T-helper 9 cell (primary cell): Measurements from ENCODE around the gene C16orf54.
"Not testable (repeated sequence)": the region's sequence is repeated elsewhere in the genome, so short reads cannot be mapped to it uniquely, and the experiment has no call there.

ENCODE experiments used
- DNase-seq: peaks from one replicate; pipeline ENCODE4 v3.0.0-alpha.2; 2020

The C16orf54 gene

DNA sequence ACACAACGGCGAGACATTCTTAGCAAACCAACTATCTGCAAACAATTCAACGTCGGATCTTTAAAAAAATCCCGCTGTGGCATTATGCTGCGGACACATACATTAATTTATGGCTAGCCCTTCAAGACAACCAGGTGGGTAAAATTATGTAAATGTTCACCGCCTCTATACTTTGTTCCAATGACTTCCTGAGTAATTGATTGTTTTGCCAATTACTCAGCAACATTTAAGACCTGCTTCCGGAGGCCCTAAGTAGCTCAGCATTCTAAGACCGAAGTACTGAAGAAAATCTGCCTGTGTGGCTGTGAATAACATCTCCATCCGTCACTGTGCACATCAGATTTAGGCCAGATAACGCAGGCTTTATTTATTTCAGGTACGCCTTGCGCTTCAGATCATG lies 43.5 kb downstream of the C16orf54 start:
- peak; percentile 10 for DNase-seq

DNA sequence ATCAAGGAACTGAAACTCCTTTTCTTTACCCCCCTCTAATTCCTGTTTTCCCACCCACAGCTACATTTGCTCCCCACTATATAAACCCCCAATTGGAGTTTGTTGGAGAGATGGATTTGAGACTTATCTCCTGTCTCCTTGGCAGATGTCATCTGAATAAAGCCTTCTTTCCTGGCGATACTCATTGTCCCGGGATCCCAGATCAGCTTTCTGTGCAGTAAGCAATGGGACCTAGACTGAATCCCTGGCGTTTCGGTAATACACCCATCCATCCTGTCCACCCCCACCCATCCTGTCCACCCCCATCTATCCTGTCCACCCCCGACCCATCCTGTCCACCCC lies 44.6 kb downstream of the C16orf54 start:
- no peak for DNase-seq

DNA sequence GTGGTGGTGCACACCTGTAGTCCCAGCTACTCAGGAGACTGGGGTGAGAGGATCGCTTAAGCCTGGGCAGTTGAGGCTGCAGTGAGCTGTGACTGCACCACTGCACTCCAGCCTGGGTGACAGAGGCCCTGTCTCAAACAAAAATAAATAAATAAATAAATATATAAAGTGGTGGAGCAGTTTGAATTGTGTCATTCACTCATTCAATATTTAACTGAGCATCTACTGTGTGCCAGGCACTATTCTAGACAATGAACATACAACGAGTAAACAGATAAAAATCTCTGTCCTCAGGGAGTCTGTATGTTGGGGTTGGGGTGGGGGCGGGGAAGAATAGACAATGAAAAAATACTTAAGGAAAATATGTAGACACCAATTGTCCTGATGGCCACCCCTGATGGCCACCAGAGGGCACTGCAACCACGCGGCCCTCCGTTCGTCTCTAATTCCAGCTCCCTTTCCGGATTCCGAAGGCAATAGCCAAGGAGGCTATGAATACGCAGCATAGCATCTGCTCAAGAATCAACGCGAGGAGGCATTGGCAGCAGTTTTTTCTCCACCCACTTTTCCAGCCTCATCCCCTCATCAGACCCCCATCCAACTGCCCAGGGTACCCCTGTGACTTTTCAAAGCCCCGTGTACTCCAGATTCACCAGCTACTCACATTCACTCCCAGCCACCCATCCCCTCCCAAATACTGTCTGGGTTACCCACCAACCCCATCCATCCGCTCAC lies 45.4 kb downstream of the C16orf54 start:
- DNase-seq = peak; percentile 67

DNA sequence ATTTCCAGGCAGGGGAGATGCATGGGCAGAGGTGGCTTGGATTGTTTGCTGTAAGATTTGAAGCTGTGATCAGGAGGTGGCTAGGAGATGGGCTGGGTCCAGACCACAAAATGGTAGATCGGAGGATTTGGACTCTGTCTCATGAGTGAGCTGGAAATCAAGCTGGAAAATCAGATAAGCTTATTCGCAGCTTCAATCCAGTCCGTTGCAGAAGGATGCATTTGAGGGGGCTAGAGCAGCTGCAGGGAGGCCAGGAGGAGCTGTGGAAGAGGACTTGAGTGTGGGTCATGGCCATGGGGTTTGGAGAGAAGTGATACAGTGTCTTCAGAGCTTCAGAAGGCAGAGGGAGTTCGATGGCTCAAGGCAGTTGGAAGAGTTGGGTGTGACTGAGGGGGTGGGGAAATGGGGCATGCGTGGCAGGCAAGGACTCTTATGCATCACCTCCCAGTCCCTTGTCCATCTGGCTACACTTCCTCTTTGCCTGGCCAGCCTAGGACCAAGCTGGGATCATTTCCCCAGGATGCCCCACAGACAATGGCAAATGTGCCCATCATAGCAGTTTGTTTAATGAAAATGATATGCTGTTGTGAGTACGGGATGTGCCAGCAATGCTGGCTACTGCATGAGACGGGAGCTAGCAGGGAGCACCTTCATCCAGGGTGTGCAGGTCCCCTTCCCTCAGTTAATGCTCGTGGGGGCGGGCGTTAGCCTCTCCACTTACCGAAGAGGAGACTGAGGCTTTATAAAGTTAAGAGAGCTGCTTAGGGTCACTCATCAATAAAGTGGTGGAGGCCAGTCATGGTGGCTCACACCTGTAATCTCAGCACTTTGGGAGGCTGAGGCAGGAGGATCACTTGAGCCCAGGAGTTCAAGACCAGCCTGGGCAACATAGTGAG lies 46.2 kb downstream of the C16orf54 start:
- no peak for DNase-seq

DNA sequence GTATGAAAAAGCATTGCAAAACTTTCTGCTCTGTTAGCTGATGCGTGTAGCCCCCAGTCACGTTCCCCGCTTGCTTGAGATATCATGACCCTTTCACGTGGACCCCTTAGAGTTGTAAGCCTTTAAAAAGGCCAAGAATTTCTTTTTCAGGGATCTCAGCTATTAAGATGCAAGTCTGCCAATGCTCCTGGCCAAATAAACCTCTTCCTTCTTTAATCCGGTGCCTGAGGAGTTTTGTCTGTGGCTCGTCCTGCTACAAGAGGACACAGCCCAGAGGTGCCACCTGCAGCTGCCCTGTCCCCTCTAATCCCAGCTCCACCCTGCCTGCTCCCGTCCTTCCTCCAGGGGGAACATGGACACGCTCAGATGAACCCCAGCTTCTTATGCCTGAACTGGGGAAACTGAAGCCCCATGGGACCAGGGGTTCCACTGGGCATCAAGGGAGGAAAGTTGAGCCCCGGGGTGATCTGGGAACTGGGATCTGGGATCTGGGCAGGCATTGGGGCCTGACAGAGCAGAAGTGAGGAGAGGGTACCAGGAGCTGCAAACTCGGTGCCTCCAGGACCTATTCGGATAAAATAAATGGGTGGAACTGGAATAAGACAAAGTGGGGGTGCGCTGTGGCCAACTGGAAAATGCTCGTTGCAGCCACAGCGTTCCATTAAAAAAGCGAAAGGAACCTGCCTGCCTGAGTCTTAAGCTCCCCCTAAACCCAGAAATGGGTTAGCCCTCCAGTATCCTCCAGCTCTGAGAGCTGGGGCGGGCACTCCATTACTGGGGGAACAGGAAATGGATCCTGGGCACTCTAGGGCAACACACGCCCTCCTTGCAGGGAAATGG lies 47.1 kb downstream of the C16orf54 start:
- no peak for DNase-seq

DNA sequence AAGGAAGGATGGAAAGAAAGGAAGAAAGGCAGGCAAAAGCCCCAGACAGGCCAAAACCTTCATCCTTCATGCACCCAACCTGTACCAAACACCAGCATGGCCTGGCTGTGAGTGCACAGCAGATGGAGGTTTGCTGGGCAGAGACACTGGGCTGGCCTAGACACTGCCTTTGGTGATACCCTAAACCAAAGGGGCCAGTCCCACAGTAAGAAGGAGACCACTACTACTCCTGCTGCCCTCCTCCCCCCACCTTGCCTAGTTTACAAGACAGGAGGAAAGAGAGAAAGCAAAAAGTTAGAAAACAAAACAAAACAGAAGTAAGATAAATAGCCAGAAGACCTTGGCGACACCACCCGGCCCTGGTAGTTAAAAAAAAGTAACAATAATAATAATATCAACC lies 47.7 kb downstream of the C16orf54 start:
- DNase-seq = no peak

DNA sequence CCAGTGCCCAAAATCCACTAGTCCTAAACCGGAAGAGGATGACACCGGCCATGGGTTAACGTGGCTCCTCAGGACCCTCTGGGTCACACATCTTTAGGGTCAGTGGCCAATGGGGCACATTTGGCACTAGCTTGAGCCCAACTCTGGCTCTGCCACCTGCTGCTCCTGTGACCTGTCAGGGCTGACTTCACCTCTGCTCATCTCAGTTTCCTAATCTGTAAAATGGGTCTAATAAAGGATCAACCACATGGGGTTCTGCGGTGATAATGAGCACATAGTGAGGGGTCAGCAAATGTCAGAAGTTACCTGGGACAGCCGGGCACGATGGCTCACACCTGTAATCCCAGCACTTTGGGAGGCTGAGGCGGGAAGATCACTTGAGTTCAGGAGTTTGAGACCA lies 48.4 kb downstream of the C16orf54 start:
- no peak for DNase-seq

DNA sequence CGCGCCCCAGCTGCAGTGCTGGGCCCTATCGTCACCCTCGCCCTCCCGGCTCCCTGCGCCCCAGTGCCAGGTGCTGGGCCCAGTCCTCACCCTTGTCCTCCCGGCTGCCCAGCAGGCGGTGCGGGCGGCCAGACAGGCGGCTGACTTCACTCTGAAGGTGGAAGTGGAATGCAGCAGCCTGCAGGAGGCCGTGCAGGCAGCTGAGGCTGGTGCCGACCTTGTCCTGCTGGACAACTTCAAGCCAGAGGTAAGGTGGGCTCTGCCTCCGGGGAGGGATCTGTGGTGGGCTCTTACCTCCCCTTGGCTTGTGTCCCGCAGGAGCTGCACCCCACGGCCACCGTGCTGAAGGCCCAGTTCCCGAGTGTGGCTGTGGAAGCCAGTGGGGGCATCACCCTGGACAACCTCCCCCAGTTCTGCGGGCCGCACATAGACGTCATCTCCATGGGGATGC lies 48.9 kb downstream of the C16orf54 start:
- DNase-seq = no peak

DNA sequence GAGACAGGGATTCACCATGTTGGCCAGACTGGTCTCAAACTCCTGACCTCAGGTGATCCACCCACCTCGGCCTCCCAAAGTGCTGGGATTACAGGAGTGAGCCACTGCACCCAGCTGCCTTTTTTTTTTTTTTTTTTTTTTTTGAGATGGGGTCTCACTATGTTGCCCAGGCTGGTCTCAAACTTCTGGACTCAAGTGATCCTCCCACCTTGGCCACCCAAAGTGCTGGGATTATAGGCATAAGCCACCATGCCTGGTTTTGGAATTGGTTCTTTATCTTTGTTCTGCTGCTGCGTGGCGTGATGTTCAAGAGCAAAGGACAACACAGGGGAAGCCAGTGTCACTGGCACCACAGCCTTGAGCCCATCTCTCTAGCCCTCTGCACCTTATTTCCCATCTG lies 50.1 kb downstream of the C16orf54 start:
- not testable (repeated sequence) for DNase-seq

DNA sequence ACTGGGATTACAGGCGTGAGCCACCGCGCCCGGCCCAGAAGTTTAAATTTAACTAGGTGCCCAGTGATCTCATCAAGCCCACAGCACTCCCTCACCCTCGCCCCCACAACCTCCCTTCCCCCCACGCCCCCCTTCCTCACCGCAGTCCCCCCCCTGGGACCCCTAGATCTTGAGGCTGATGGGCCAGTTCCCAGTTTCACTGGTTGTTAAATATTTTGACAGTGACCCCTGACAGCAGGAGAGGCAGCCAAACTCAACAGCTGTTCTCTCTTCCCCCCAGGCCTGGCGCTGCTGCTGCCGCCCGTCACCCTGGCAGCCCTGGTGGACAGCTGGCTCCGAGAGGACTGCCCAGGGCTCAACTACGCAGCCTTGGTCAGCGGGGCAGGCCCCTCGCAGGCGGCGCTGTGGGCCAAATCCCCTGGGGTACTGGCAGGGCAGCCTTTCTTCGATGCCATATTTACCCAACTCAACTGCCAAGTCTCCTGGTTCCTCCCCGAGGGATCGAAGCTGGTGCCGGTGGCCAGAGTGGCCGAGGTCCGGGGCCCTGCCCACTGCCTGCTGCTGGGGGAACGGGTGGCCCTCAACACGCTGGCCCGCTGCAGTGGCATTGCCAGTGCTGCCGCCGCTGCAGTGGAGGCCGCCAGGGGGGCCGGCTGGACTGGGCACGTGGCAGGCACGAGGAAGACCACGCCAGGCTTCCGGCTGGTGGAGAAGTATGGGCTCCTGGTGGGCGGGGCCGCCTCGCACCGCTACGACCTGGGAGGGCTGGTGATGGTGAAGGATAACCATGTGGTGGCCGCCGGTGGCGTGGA lies 51.2 kb downstream of the C16orf54 start:
- no peak for DNase-seq

DNA sequence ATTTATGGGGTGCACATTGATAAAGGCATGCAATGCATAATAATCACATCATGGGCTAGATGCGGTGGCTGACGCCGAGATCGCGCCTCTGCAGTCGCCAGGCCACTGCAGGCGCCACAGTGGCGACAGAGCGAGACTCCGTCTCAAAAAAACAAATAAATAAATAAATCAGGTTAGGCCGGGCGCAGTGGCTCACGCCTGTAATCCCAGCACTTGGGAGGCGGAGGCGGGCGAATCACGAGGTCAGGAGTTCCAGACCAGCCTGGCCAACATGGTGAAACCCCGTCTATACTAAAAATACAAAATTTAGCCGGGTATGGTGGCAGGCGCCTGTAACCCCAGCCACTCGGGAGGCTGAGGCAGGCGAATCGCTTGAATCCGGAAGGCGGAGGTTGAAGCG lies 53.2 kb downstream of the C16orf54 start:
- DNase-seq = not testable (repeated sequence)
